Ishikawa (cell line): ENCODE results near the gene ADM.

Experiments used
- CEBPB ChIP-seq: IDR thresholded peaks from 2 replicates; pipeline ENCODE4 v1.6.1; 2012
- FOXM1 ChIP-seq: IDR thresholded peaks from 2 replicates; pipeline ENCODE4 v1.6.1; 2012; ENCODE audit warnings: low read depth, borderline replicate concordance
- MAX ChIP-seq: IDR thresholded peaks from 2 replicates; pipeline ENCODE4 v1.6.1; 2012
- NFIC ChIP-seq: IDR thresholded peaks from 2 replicates; pipeline ENCODE4 v1.6.1; 2012
- RAD21 ChIP-seq: IDR thresholded peaks from 2 replicates; pipeline ENCODE4 v1.6.1; 2012; ENCODE audit warnings: low read depth
- TAF1 ChIP-seq: IDR thresholded peaks from 2 replicates; pipeline ENCODE4 v1.6.1; 2012; ENCODE audit warnings: low read depth, mild to moderate bottlenecking
- TCF12 ChIP-seq: IDR thresholded peaks from 2 replicates; pipeline ENCODE4 v1.6.1; 2012; ENCODE audit warnings: low read depth
- TEAD4 ChIP-seq: IDR thresholded peaks from 2 replicates; pipeline ENCODE4 v1.6.1; 2012
- USF1 ChIP-seq: IDR thresholded peaks from 2 replicates; pipeline ENCODE4 v1.6.1; 2012
- YY1 ChIP-seq: IDR thresholded peaks from 2 replicates; pipeline ENCODE4 v1.6.1; 2012; ENCODE audit warnings: low read depth

- no peak for TF ChIP-seq NFIC
- TF ChIP-seq TEAD4 = peak; percentile 84
- no peak for TF ChIP-seq YY1
- TF ChIP-seq USF1 = no peak
- no peak; the same call in 1 of the 2 replicates for TF ChIP-seq TCF12
- TF ChIP-seq FOXM1 = no peak
- no peak for TF ChIP-seq MAX
- TF ChIP-seq CEBPB = no peak
- TF ChIP-seq RAD21 = no peak
- no peak for TF ChIP-seq TAF1
Observed at GRCh38 chr11:10350334-10350733, 45.5 kb downstream of the ADM start.
